ENCODE results near the gene MET. TPM values are rescaled to one million over a fixed set of nuclear protein-coding genes. Genes with fewer than 3 reads are reported as not detected.

The MET gene
- polyA plus RNA-seq, 1 donor from 2014 or later = not detected

- H4K20me1 ChIP-seq (ENCODE audit: insufficient read depth) = no peaks in the 10 kb centered on the region
- H3K4me2 ChIP-seq (ENCODE audit: low read length) = no peak overlapping the region
- peaks cover 24% of the 10 kb centered on the region for H3K27me3 ChIP-seq (ENCODE audit: insufficient read depth, low read depth, low read length)
- H3K9me2 ChIP-seq (ENCODE audit: insufficient read depth, low read length) = no peaks in the 10 kb centered on the region
- no peaks in the 10 kb centered on the region for H3K36me3 ChIP-seq (ENCODE audit: insufficient read depth, low read length)
- peaks cover 3% of the 10 kb centered on the region for H3F3A ChIP-seq (ENCODE audit: insufficient read depth, low read length, poor library complexity, severe bottlenecking)
- TF ChIP-seq EZH2 (IDR thresholded peaks at IDR 0.05; ENCODE audit: borderline replicate concordance, insufficient read depth, low read length, poor library complexity, severe bottlenecking) = no peak
- no peak for TF ChIP-seq SMC3 (conservative IDR thresholded peaks at IDR 0.05; ENCODE audit: poor library complexity)
- TF ChIP-seq TAF1 (IDR thresholded peaks at IDR 0.05; ENCODE audit: low read depth) = no peak
- TF ChIP-seq POLR2AphosphoS5 (IDR thresholded peaks at IDR 0.05) = no peak
- TF ChIP-seq, protein P1, sequence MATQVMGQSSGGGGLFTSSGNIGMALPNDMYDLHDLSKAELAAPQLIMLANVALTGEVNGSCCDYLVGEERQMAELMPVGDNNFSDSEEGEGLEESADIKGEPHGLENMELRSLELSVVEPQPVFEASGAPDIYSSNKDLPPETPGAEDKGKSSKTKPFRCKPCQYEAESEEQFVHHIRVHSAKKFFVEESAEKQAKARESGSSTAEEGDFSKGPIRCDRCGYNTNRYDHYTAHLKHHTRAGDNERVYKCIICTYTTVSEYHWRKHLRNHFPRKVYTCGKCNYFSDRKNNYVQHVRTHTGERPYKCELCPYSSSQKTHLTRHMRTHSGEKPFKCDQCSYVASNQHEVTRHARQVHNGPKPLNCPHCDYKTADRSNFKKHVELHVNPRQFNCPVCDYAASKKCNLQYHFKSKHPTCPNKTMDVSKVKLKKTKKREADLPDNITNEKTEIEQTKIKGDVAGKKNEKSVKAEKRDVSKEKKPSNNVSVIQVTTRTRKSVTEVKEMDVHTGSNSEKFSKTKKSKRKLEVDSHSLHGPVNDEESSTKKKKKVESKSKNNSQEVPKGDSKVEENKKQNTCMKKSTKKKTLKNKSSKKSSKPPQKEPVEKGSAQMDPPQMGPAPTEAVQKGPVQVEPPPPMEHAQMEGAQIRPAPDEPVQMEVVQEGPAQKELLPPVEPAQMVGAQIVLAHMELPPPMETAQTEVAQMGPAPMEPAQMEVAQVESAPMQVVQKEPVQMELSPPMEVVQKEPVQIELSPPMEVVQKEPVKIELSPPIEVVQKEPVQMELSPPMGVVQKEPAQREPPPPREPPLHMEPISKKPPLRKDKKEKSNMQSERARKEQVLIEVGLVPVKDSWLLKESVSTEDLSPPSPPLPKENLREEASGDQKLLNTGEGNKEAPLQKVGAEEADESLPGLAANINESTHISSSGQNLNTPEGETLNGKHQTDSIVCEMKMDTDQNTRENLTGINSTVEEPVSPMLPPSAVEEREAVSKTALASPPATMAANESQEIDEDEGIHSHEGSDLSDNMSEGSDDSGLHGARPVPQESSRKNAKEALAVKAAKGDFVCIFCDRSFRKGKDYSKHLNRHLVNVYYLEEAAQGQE (IDR thresholded peaks at IDR 0.05; ENCODE audit: borderline replicate concordance) = no peak
- no peak for TF ChIP-seq MXI1 (conservative IDR thresholded peaks at IDR 0.05; ENCODE audit: poor library complexity, severe bottlenecking)
- no peak for TF ChIP-seq CTCF (IDR thresholded peaks at IDR 0.05; ENCODE audit: poor library complexity, severe bottlenecking)
- H3K27ac ChIP-seq (ENCODE audit: low read length) = no peak overlapping the region
- H2AFZ ChIP-seq (ENCODE audit: low read depth, low read length) = no peak overlapping the region
- no peak overlapping the region for H3K4me3 ChIP-seq (ENCODE audit: low read length)
- no peaks in the 10 kb centered on the region for H3K79me2 ChIP-seq (replicated peaks; ENCODE audit: insufficient read depth, low read length)
- H3K9me3 ChIP-seq (ENCODE audit: low read length) = no peaks in the 10 kb centered on the region
- H3K9ac ChIP-seq (ENCODE audit: low read length) = no peak overlapping the region
These were observed 6.8 kb downstream of the MET start for GRCh38 chr7:116678780-116679179.

DNA sequence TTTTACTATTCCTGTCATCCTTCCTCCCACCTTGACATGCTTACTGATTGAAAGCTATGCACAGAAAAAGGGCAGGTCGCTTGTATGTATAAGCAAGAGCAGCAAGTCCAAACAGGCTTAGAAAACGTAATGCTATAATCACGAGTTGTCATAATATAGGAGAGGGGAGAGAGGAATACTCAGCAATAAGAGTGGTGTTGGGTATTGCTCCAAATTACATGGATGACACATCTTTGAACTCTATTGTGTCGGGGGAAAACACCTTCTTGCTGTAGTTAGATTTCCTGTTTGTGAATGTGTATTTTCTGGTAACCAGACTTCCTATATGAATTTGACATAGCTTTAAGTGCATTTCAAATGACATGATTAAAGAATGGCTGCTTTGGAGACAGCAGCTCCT lies 7.5 kb downstream of the MET start:
- H3K9ac ChIP-seq (ENCODE audit: low read length) = no peak overlapping the region
- peaks cover 3% of the 10 kb centered on the region for H3F3A ChIP-seq (ENCODE audit: insufficient read depth, low read length, poor library complexity, severe bottlenecking)
- H3K4me2 ChIP-seq (ENCODE audit: low read length) = peak overlapping the region; percentile 5
- no peaks in the 10 kb centered on the region for H3K79me2 ChIP-seq (replicated peaks; ENCODE audit: insufficient read depth, low read length)
- no peak overlapping the region for H2AFZ ChIP-seq (ENCODE audit: low read depth, low read length)
- H3K36me3 ChIP-seq (ENCODE audit: insufficient read depth, low read length) = no peaks in the 10 kb centered on the region
- peaks cover 17% of the 10 kb centered on the region for H3K27me3 ChIP-seq (ENCODE audit: insufficient read depth, low read depth, low read length)
- no peaks in the 10 kb centered on the region for H3K9me3 ChIP-seq (ENCODE audit: low read length)
- no peak overlapping the region for H3K4me3 ChIP-seq (ENCODE audit: low read length)
- H3K9me2 ChIP-seq (ENCODE audit: insufficient read depth, low read length) = no peaks in the 10 kb centered on the region
- H4K20me1 ChIP-seq (ENCODE audit: insufficient read depth) = no peaks in the 10 kb centered on the region
- TF ChIP-seq CTCF (IDR thresholded peaks at IDR 0.05; ENCODE audit: poor library complexity, severe bottlenecking) = no peak
- TF ChIP-seq POLR2AphosphoS5 (IDR thresholded peaks at IDR 0.05) = peak; percentile 89
- TF ChIP-seq MXI1 (conservative IDR thresholded peaks at IDR 0.05; ENCODE audit: poor library complexity, severe bottlenecking) = no peak
- TF ChIP-seq EP300 (conservative IDR thresholded peaks at IDR 0.05; ENCODE audit: poor library complexity, severe bottlenecking) = peak; percentile 62
- no peak for TF ChIP-seq TAF1 (IDR thresholded peaks at IDR 0.05; ENCODE audit: low read depth)
- TF ChIP-seq EZH2 (IDR thresholded peaks at IDR 0.05; ENCODE audit: borderline replicate concordance, insufficient read depth, low read length, poor library complexity, severe bottlenecking) = no peak
- no peak for TF ChIP-seq SMC3 (conservative IDR thresholded peaks at IDR 0.05; ENCODE audit: poor library complexity)
- TF ChIP-seq, protein P1 (IDR thresholded peaks at IDR 0.05; ENCODE audit: borderline replicate concordance) = no peak
- no peak for TF ChIP-seq RAD21 (conservative IDR thresholded peaks at IDR 0.05)
- no peak overlapping the region for H3K27ac ChIP-seq (ENCODE audit: low read length)
